Muscle layer of duodenum (tissue), 2 donors: ENCODE data around the gene BACH2.

Experiments used
- H3K27ac ChIP-seq: one replicate; pipeline ENCODE4 v1.7.0; 2013; ENCODE audit warnings: mild to moderate bottlenecking, low read length
- H3K27me3 ChIP-seq: one replicate; pipeline ENCODE4 v1.7.0; 2013; ENCODE audit warnings: low read depth, mild to moderate bottlenecking, control low read depth, low read length
- H3K36me3 ChIP-seq, 2 donors: one replicate each; pipeline ENCODE4 v1.7.0; 2013; ENCODE audit warnings: low read length in 2 of 2, control low read depth in 1 of 2, mild to moderate bottlenecking in 1 of 2; ENCODE audit not compliant: insufficient read depth in 2 of 2, control insufficient read depth in 1 of 2
- H3K4me1 ChIP-seq, 2 donors: one replicate each; pipeline ENCODE4 v1.7.0; 2013; ENCODE audit warnings: low read length in 2 of 2, mild to moderate bottlenecking in 2 of 2, control low read depth in 1 of 2, moderate library complexity in 1 of 2; ENCODE audit not compliant: insufficient read depth in 2 of 2, control insufficient read depth in 1 of 2
- H3K4me3 ChIP-seq, 2 donors: one replicate each; pipeline ENCODE4 v1.7.0; 2013; ENCODE audit warnings: low read length in 2 of 2, low read depth in 1 of 2, mild to moderate bottlenecking in 1 of 2
- H3K9me3 ChIP-seq, 2 donors: one replicate each; pipeline ENCODE4 v1.7.0; 2013; ENCODE audit warnings: low read length in 2 of 2, control low read depth in 1 of 2, mild to moderate bottlenecking in 1 of 2; ENCODE audit not compliant: control insufficient read depth in 1 of 2
- donor health status: healthy.

Gene BACH2

DNA sequence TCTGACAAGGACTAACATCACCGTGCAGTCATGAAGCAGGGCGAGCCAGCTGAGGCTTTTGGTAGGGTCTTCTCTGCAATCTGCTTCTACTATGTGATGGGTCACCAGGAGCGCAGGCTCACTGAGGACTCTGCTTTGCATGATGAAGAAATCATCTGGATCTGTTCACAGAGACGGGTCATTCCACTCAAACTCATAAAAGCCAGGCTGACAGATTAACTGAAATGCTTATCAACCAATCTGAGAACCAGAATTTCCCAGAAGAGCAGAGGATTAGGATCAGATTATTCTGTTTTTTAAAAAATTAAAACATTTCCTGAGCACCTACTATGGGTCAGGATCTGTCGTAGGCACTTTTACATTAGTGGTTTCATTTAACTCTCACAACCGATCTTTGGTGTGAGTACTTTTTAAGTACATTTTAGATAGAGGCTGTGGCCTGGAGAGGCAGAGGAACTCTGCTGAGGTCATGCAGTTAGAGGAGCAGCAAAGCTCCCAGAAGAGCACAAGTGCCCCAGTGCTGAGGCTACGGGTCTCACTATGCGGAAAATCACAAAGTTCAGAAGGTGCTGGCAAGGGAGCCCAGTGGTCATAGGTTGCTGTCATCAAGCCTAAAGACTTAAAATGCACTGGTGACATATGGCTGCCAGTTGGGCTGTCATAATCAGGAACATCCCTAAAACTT is 109.1 kb downstream of the BACH2 start:
- H3K27me3 ChIP-seq: no peaks in the 10 kb centered on the region
- H3K4me3 ChIP-seq: no peak overlapping the region
- H3K9me3 ChIP-seq: no peaks in the 10 kb centered on the region
- no peak overlapping the region for H3K27ac ChIP-seq
- H3K4me1 ChIP-seq: peaks cover 0 to 15% of the 10 kb centered on the region in 2 donors
- H3K36me3 ChIP-seq: no peaks in the 10 kb centered on the region

GRCh38 chr6:90186637-90187371 is 109.8 kb downstream of the BACH2 start:
- no peaks in the 10 kb centered on the region for H3K27me3 ChIP-seq
- H3K27ac ChIP-seq: no peak overlapping the region
- H3K4me3 ChIP-seq: no peak overlapping the region
- no peaks in the 10 kb centered on the region for H3K36me3 ChIP-seq
- H3K4me1 ChIP-seq: peaks cover 0 to 15% of the 10 kb centered on the region in 2 donors
- no peaks in the 10 kb centered on the region for H3K9me3 ChIP-seq

DNA sequence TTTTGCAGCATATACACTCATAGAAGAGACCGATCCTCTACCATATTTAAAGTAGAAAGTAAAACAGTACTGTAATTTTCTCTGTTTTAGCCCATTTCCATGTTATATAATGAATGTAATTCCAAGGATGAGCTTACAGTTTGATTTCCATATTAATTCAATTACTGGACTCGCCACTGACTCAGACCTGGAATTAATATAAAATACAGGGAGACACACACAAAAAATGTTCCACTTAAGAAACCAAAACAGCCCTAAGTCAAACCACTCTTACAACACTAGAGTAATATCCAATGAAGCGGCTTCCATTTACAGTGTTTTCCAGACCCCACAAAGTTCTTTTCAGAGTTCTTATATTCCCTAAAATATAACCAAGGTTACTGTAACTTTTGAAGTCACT is 110.6 kb downstream of the BACH2 start:
- no peaks in the 10 kb centered on the region for H3K27me3 ChIP-seq
- H3K36me3 ChIP-seq: no peaks in the 10 kb centered on the region
- no peaks in the 10 kb centered on the region for H3K9me3 ChIP-seq
- H3K4me3 ChIP-seq: no peak overlapping the region
- H3K27ac ChIP-seq: no peak overlapping the region
- peaks cover 0 to 15% of the 10 kb centered on the region in 2 donors for H3K4me1 ChIP-seq

DNA sequence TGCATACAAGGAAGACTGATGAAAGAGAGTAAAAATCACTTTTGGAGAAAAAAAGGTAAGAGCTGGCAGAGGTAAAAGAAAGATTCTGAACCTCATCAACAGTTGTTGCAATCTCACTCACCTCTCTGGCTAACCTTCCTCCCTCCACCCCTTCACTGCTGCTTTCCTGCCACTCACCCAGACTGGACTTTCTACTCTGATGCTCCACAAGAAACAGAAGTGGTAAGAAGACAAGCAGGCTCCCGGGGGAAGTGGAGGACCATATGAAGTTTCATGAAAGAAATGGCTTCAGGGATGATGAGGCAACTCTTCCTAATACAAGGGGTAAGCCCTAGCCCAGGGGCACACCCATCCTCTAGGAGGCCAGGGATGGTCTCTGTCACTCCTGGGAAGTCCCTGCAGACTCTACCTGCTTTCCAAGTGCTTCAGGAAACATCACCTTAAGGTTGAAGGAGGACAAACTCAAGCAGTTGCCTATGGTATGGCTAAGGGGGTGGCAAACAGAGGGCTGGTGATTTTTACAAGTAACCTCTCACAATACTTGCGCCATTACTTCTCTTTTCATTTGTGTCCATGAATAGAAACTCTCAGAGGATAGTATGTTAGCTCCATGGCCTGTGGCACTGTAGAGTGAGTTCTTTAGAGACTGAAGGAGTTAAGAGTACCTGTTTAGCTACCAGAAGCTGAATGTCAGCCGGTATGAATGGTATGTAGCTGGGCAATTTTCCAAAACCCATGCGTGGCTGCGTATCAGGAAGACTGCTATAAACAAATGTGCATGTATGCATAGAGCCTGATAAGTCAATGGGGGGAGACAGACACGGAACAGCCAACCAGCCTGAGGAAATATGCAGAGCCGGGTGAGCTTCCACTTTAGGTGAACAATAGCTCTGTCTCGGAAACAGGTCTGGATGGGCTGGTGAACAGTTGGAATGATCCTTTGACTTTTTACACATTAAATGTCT is 112.0 kb downstream of the BACH2 start:
- Histone ChIP-seq H3K36me3 (no peaks in the 10 kb centered on the region), H3K9me3 (peaks cover 0 to 3% of the 10 kb centered on the region in 2 donors), H3K4me1 (peaks cover 0 to 15% of the 10 kb centered on the region in 2 donors), H3K27ac (no peak overlapping the region), H3K27me3 (no peaks in the 10 kb centered on the region), H3K4me3 (no peak overlapping the region)

DNA sequence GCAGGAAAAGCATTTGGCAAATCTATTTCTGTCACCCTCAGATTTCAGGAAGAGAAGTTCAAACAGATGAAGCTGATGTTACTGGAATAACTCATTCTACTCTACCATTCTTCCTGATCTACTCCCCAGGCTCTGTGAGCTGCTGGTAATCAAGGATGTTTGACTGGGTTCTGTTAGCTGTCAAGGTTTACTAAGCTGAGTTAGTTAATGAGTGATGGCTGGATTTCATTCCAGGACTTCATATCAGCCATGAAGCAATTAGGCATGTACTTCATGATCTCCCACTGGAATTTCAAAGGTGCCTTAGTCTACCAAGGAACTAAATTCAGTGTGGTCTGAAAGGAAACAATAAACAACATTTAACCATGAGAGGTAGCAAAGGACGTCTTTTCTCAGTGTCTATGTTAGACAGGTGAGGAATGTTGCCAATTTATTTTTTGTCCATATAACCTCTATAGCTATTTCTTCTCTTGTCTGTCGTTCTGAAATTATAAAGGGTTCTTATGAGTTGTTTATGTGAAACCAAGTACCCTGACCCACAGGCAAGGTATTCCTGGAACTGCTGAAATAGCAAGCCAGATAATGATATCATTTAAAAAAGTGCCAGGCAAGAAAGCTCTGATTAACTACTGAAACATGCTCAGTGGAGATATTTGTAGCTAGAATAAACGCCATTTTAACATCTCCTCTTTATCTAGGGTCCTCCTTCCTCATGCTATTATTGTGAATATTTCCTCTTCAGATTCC is 112.9 kb downstream of the BACH2 start:
- Histone ChIP-seq H3K4me1 (peaks cover 0 to 17% of the 10 kb centered on the region in 2 donors), H3K4me3 (no peak overlapping the region), H3K36me3 (no peaks in the 10 kb centered on the region), H3K27ac (no peak overlapping the region), H3K27me3 (no peaks in the 10 kb centered on the region), H3K9me3 (peaks cover 0 to 3% of the 10 kb centered on the region in 2 donors)

GRCh38 chr6:90180526-90180925 is 116.1 kb downstream of the BACH2 start:
- peaks cover 0 to 17% of the 10 kb centered on the region in 2 donors for H3K4me1 ChIP-seq
- H3K9me3 ChIP-seq: peaks cover 0 to 3% of the 10 kb centered on the region in 2 donors
- H3K4me3 ChIP-seq: no peak overlapping the region
- no peaks in the 10 kb centered on the region for H3K27me3 ChIP-seq
- no peaks in the 10 kb centered on the region for H3K36me3 ChIP-seq
- H3K27ac ChIP-seq: no peak overlapping the region

DNA sequence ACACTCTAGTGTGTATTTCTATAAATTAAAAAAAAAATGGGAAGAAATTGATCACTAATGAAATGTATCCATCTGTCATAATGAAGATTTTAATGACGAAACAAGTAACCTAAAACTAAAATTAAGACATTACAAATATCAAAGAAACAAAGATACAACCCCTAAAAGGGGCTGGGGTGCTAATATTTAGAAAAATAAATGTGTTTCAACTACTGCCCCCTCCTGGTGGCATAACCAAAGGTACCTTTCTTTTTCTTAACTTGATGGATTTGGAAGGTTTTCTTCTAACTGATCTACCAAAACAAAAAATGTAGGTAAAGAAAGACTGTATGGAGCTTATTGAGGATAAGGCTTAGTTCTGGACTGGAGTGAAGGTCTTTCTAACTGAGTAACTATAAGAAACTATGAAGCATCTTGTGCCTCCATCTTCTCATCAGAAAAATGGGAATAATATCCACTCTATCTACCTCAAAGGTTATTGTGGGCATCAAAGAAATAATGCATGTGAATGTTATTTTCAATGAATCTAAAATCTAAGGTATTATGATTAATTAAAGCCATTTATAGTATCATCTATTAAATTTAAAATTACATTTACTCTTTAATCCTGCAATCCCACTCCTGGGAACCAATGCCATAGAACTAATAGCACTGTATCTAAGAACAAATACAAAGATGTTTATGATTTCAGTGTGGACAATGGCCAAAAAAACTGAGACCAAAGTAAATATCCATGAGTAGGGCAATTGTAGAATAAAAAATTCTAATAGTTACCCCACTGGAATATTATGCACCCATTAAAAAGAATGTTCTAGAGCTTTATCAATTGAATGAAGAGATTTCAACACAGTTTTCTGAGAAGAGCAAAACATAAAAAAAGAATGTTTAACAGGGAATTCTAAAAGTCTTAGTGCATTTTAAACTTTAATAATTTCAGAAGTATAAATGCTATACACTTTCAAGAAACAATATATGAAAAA is 117.2 kb downstream of the BACH2 start:
- no peaks in the 10 kb centered on the region for H3K27me3 ChIP-seq
- H3K36me3 ChIP-seq: no peaks in the 10 kb centered on the region
- peaks cover 0 to 11% of the 10 kb centered on the region in 2 donors for H3K4me1 ChIP-seq
- no peak overlapping the region for H3K4me3 ChIP-seq
- H3K9me3 ChIP-seq: peaks cover 0 to 3% of the 10 kb centered on the region in 2 donors
- no peak overlapping the region for H3K27ac ChIP-seq

DNA sequence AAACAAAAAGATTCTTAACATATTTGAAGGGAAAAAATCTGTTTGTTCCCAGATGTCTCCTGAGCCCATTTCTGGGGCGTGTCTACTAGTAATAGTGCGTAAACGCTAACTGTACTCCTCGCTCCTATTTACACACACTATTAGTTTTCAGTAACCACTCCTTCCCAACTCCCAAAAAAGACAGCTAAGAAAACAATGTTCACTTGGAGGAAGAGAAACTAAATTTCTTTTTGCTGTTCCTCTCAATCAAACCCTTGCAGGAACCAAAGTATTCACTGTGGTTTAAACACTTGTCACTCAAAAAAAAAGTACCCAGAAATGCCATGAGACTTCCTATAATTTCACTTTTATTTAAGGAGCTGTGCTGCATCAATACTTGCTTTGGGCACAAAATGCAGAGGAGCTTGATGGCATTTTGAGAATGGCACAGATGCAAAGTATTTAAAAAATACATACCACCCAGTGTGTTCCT is 118.2 kb downstream of the BACH2 start:
- Histone ChIP-seq H3K4me1 (peaks cover 0 to 5% of the 10 kb centered on the region in 2 donors), H3K36me3 (no peaks in the 10 kb centered on the region), H3K27ac (no peak overlapping the region), H3K9me3 (peaks cover 0 to 3% of the 10 kb centered on the region in 2 donors), H3K27me3 (no peaks in the 10 kb centered on the region), H3K4me3 (no peak overlapping the region)

GRCh38 chr6:90177544-90178383 is 118.9 kb downstream of the BACH2 start:
- Histone ChIP-seq H3K36me3 (no peaks in the 10 kb centered on the region), H3K4me1 (peaks cover 0 to 5% of the 10 kb centered on the region in 2 donors), H3K9me3 (peaks cover 0 to 3% of the 10 kb centered on the region in 2 donors), H3K27ac (no peak overlapping the region), H3K4me3 (no peak overlapping the region), H3K27me3 (no peaks in the 10 kb centered on the region)
